NCI-H2196 treated with DMSO at 0.1 percent for 48 hours (cell line): ENCODE results near the gene RAB6B.

ENCODE experiments used
- DNase-seq: peaks from one replicate; lab custom pipeline; 2025; ENCODE audit not compliant: unreplicated experiment; lab: John Stamatoyannopoulos, UW

RAB6B gene

DNA sequence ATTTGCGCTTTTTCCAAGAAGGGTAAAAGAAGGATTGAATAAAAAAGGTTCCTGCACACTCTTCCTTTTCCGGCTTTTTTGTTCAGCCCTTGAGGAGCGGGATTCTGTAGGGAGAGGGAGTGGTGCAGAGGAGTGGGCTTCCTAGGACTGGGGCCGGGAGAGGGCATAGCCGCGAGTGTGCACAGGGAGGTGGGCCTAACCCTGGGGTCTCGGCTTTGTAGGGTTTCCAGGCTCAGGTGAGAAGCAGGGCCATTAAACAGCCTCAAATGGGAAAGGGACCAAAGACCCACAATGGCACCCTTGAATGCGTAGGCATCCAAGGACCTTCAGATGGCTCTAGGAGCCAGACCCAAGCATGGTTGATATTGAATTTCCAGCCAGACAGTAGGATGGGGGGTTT, 35.4 kb upstream of the RAB6B start:
- DNase-seq: no peak

DNA sequence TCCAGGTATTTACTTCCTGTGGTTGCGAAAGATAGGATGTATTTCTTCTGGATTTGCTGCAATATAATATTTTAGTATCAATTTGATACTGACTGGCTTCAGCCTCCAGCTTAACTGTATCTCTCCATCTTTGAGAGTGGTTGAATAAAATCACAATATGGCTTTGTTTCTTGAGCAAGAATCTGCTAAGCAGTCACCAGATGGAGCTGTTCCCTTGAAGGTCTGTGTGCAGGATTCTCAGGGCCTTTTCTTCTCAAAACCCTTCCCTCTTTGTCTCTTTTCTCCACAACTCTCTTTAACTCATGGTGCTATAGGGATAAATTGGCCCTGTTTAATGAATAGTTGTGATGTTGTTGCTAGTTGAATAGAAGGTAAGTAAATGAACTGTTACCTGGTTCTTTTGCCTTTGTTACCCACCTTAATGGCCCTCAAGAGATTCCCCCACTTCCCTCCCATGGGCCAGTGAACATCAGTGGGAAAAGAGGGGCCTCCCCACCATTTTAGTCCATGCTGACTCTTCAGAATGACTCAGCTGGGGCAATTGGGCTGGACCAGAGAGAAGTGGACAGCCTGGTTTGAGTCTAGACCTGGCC, 34.8 kb upstream of the RAB6B start:
- DNase-seq: peak; percentile 48

DNA sequence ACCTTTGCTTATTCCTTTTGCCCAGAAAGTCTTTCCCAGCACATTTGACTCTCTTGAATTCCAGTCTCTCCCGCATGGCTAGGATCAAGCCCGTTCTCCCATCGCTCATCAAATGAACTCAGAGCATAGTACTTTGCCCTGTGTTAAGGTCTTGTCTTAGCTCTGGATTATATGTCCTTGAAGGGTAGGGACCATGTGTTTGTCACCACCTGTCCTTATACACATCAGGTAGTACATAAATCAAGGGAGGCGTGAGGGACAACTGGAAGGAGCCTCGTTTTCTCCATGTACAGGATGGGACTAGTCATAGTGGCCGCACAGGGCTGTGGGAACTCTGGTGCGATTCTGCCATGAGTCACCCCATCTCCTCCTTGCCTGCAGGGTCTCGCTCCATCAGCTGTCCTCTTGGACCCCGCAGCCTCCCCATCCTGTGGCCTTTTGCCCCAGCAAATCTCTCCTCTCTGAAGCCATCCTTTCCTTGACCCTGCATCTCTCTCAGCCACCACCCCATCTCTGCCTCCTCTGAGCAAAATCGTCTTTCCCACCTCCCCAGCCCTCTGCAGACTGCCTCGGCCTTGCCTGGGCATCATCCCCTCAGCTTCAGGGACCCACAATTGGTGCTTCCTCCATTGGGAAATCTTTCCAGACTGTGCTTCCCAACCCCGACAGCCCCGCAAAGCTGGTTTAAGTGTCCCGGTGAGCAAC, 33.4 kb upstream of the RAB6B start:
- DNase-seq: no peak

DNA sequence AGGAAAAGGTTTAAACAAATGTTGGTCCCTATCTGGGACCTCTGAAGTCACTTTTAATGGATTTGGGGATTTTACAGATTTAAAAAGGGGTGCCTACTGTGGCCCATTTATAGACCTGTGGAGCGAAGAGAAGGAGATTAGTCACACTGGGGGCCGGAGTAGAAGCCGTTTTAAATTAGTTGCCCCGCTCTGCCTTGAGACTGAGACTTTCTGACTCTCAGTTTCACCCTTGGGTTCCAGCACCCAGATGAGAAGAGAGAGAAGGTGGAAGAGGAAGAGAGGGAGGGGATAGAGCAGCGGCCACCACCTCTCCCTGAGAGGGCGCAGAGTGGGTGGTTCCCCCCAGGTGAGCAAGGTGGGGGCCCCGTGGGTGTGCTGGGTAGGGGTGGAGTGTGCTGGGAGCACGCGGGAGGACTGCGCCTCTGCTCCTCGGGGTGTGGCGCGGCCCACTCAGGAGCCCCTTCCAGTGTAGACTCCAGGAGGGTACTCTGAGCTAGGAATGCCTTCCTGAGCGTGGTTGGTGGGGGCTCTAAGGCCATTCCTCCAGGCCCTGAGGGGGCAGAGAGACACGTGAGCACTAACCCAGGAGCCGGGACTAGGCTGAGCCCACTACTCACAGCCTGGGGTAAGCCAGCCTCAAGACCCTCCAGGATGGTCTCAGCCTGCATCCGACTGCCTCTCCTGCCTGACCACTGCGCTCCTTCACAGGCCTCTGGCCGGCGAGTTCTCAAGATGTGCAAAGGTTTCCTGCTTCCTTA, 32.6 kb upstream of the RAB6B start:
- DNase-seq: no peak

DNA sequence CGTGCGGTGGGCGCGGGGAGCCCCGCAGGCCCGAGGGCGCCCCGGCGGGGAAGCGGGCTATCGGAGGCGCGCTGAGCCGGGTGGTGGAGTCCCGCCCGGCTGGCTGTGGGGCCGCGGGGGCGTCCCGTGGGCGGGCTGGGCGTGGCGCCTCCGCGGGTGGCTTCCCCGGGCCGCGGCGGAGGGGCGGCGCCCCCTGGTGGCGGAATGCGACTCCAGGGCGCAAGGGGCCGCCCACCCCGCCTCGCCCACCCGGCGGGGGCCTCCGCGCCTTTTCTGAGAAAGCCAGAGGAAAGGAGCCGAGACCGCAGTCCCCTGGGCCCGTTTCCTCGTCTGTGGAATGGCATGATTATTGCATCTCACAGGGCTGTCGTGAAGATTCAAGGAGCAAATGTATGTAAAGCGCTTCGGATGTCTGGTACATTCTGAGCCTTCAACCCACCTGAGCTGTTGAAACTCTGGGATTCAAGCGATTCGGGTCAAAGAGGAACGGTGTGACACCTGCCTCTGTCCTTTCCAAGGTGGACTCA, 31.9 kb upstream of the RAB6B start:
- no peak for DNase-seq

DNA sequence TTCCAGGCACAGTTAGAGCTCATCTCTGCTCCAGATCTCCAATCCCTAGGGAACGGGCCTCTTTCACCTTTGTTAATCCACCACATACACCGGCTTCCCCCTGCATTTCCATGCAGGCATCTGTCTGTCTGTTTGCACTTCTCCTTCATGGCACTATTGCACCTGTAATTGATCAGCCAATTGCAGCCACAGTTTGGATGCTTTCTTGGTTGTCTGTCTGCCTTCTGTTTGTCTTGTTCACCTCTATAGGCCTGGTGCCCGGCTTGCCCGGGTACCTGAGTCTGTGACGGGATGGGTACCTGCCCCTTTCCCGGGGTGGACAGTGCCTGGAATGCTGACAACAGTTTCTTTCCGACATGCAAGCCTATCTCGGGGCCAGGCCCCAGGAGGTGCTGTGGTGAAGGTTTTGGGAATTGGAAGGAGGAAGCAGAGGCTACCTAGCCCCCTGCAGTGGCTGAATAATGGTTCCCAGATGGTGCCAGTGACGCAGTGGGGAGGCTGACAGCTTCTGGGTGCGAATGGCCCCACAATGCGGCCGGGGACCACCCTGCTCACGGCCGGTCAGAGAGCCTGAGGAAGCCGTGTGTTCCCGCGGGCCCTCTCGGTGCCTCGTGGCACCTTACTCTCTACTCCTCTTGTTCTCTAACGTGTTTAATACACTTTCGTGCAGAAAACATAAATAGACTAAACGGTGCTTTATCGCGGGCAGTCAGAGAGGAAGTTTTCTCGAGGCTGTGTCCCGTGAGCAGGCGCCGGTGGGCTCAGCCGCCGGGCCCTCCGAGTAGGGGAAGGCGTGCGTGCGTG, 31.3 kb upstream of the RAB6B start:
- DNase-seq: no peak

DNA sequence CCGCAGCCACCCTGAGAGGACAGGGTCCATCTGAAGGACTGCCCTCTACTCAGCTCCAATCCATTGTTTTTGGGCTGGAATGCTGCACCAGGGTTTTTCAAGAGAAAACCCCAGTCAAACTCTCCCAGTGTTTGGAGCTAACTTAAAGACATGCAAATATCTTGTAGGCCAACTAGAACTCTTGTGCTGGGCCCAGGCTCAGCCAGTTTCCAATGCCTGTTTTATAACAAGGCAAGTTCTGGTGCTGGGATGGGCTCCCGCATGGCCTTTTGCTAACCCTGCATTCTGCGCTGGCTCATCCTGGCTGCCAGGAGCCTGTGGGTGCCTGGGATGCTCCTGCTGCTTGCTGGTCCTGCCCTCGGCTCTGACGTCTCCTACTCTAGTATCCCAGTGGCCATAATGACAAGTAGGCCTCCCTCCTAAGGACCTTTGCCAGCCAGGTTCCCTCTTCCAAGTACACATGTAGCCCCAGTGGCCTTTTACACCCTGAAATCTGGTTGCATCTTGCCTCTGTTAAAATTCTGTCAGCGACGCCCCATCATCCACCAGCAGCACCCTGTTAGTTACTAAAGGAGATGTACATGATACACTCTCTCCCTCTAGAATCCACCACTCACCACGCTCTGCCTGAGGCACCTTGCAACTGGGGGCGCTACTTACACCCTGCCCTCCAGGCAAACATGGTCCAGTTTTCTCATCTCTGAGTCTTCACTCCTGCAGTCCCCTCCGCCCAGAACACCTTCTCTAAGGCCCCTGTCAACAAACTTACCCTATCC, 30.5 kb upstream of the RAB6B start:
- no peak for DNase-seq

DNA sequence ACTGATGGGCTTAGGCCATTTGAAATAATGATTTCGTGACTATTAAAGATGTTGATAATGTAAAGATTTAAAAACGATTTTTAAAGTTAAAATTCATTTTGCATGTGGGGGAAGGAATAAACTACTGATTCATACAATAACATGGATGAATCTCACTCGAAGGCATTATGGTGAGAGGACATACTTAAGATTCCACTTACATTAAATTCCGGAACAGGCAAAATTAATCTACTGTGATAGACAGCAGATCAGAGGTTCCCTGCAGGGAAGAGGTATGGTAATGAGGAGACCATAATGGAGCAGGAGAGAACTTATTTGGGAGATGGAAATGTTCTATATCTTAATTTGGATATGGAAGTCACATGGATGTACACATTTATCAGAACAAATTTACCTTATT, 28.4 kb upstream of the RAB6B start:
- DNase-seq: no peak

DNA sequence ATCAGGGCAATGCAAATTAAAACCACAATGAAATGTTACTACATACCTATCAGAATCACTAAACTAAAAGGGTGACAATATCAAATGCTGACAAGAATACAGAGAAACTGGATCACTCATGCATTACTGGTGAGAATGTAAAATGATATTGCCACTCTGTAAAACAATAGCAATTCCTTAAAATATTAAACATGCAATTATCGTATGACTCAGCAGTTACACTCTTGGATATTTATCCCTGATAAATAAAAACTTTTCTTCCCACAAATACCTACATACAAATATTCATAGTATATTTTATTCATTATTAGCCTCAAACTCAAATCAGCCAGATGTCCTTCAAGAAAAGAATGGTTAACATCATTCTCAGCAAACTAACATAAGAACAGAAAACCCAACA, 25.9 kb upstream of the RAB6B start:
- DNase-seq: no peak

DNA sequence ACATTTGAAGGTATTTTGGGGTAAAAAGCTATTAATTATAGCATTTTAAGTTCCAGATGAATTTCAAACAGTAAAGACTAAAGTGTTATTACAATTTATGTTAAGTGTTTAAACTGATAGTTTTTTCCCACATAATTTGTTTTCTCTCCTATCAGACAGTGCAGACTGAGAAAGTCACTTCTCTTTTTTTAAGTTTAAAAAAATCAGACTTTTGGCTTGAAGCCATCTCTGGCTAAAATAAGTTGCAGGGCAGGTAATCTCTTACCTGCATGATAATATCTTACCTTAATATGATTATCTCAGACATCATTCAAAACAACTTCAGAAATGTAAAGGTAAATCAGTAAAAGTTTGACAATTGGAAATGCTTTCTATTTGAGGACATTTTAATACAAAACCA, 21.5 kb upstream of the RAB6B start:
- no peak for DNase-seq

DNA sequence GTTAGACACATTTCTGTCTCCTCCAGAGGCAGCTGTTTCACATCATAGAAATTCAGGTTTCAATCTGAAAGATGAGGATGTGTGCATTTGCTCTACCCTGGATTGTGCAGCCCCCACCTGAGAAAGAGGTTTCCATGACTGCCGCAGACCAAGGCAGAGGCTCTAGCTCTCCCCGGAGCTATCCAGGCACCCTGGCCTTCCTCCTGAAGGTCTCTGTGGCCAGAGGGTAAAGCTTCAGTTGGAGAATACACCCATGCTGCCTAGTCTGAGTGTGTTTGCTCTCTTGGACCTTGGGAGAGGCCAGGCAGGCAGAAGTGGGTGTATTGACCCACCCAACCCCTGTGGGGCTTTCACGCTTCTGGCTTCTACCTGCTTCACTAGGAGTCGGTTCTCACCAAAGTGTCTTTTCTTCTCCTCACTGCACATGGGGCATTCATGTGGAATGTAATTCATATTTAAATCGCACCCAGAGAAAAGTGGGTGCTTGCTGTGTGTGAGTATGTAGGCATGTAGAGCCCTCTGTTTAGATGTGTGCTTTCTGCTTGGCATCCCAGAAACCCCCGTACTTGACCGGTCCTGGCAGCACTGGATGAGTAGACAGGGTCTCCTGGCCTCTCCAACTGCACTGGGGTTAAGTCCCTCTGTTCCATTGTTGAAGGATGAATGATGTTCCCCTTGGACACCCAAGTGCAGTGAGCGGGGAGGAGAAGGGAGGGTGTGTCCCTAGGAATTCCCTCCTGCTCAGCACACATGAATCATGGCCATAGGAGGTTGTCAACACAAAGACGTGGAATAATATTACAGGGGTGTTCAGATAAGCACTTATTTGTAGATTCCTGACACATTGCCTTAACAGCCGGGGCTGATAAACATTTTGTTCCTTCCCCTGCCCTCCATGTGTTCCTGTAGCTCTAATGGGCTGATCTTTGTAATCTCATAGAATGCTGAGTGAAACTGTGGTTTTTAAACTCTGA, 20.3 kb upstream of the RAB6B start:
- no peak for DNase-seq

DNA sequence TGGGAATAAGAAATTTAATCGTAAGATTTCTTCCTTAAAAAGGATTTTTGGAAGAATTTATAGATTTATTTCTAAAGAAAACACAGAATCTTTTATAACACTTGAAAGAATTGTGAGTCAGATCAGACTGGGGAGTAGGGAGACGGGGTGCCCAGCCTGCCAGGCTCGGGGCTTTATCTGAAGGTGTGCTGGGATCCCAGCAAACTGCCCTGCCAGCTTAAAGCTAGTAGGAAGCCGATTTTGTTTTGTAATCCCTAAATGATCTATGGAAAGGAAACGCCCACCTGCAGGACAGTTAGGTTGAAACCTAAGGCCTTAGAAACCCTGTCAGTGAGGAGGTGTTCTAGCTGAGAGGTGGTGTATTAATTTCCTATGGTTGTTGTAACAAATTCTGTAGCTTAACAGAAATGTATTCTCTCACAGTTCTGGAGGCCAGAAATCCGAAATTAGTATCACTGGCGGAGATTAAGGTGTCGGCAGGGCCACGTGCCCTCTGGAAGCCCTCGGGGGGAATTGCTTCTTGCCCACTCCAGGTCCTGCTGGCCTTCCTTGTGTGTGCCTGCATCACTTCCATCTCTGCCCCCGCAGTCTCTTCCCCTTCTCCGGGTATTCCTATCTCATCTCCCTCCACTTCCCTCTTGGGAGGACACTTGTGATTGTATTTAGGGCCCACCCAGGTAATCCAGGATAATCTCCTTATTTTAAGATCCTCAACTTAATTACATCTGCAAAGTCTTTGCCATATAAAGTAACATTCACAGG, 19.3 kb upstream of the RAB6B start:
- no peak for DNase-seq

DNA sequence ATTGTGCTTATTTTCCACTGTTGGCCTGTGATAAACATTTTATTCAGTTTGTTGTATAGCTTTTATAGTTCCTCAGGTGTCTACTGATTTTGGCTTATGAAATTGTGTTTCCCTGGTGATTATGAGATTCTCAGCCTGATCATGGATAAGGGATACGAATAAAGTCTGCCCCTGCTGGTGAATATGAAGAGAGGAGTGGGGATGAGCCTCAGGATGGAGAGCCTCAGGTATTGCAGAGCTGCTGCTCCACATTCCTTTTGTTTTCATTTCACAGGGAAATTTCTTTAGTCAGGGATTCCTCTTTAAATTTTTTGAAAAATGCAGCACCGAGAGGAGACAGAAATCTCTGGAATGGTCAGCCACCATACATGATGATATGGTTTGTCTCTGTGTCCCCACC, 14.7 kb upstream of the RAB6B start:
- no peak for DNase-seq

DNA sequence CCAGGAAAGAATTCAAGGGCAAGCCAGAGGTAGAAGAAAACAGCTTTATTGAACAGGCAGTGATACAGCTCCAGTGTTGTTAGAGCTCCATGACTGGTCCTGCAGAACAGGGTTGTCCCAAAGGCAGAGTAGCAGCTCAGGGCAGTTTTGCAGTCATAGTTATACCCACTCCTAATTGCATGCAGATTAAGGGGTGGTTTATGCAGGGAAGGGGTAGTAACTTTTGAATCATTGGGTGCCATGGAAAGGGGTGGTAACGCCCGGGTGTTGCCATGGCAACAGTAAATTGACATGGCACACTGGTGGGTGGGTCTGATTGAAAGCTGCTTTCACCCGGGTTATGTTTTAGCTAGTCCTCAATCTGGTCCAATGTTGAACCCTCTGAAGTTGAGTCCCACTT, 9.7 kb upstream of the RAB6B start:
- DNase-seq: no peak

DNA sequence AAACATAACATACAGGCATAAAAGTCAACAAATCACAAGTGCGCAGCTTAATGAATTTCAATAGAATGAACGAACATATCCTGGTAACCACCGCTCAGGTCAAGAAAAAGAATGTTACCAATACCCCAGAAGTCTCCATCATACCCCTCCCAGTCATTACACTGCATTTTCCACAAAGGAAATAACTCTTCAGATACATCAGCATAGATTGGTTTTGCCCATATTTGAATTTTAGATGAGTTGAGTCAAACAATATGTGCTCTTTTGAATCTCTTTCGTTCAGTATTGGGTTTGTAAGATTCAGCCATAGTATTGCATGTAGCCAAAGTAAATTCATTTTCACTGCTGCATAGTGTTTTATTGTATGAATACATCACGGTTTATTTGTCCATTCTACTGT, 6.2 kb upstream of the RAB6B start:
- DNase-seq: no peak

DNA sequence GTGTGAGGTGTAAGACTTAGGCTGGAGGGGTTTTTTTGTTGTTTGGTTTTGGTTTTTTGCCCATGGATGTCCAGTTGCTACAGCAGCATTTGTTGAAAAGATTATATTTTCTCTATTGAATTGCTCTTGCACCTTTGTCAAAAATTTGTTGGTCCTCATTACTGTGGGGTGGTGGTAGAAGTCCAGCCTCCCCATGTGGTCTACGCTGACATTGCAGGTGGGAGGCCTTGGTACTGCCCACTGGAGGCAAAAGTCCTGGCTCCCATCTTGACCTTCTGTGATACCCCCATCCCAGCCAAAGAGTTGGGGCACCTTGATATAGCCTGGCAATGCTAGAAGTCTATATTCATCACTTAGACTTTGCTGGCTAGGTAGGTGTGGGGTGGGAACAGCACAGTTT, 5.4 kb upstream of the RAB6B start:
- DNase-seq: no peak

DNA sequence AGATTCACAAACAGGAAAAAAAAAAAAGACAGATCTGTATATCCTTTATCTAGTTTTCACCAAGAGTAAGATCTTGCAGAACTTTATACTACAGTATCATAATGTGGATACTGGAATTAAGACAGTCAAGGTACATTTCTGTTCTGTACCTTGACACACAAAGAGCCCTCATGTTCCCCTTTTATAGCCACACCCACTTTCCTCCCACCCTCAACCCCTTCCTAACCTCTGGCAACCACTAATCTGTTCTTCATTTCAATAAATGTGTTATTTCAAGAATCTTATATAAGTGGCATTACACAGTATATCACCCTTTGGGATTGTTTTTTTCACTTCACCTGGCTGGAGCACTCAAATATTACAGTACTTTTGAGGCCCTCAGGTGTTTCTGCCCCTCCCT, 3.6 kb upstream of the RAB6B start:
- DNase-seq: no peak

DNA sequence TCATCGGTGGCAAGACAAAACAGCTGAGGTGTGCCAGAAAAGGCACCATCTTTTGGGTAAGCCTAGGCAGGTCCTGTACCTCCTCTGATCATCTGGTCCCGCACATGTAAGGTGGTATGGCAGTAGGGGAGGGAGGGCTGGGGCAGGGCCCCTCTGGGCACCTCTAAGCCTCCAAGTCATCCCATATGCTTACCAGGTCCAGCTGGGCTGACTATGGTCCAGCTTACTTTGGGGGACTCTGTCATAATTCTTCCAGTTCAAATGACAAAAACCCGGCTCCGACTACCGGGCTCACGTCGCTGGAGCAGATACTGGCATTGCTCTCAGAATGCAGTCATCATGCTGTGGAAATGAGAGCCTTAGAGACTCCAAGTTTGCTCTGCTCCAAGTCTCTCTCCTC, 1.9 kb upstream of the RAB6B start:
- no peak for DNase-seq
